ENCODE results near the gene LRTM2. TPM values are rescaled to one million over a fixed set of nuclear protein-coding genes. Genes with fewer than 3 reads are reported as not detected.

LRTM2 gene
- total RNA-seq, 1 donor from 2014 or later = not detected

DNA sequence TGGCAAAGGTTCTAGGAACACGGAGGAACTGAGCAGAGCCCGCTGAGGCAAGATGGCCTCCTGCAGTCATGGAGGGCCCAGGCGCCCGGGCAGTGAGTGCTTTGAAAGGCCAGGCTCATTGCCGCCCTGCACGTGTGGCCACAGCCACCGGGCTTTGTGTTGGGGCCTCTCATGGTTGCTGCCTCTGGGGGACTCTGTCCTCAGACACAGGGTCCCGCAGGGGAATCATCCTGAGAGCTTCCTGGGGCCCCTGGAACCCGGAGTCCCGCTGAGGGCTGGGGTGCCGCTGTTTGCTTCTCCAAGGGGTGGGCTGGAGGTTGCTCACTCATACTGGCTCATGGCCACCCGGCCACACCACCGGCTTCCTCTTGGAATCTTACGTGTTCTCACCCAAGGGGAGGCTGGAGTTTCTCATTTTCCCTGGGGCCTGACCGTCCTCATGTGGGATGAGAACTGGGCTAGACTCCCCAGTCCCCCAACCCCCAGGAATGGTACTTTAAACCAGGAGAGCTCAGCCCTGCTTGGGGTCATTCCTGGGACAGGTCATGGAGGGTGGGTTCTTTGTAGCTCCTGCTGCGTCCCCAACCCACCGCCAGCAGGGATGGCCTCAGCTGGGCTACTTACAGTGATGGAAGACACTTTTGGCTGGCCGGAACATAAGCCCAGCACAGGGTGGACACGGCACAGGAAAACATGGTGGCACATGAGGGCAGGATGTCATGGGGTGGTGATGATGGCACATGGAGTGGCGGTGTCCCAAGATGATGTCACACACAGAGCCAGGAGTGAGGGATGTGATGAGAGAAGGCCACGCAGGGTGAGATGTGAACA is 21.1 kb upstream of the LRTM2 start:
- Histone ChIP-seq H3K36me3 (no peaks in the 10 kb centered on the region), H3K27ac (no peak overlapping the region), H3K4me3 (no peak overlapping the region), H3K27me3 (no peaks in the 10 kb centered on the region), H3K9me3 (no peaks in the 10 kb centered on the region), H3K4me1 (peaks cover 11% of the 10 kb centered on the region)
- ATAC-seq (no peak), DNase-seq (peak; percentile 62)
- no peak for TF ChIP-seq CTCF (IDR thresholded peaks at IDR 0.05)
- intact Hi-C loops (cut with DNase I) = loop anchor here (5.0 kb wide), 1 partner anchor 138 kb away; no protein-coding TSS in a partner anchor

DNA sequence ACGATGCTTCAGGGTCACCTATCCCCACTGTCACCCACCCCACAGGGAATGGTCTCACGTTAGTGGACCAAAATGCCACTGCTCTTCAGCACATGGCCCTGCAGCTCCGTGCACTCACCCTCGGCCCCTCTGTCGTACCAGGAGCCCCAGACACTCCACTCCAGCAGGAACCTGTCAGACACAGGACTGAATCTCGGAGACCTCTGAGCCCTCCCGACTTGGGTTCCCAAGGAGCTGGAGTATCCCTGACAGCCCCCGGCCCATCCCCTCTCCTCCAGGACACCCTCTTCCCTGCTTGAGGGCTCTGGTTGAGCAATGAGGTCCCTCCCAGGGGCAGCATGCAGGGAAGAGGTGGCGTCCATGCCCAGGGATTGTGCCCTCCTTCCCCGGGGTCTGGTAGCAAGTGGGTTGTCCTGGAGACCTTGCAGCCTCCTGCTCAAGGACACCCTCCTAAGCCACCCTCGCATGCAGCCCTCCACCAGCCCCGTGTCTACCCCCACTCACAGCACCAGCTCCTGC is 20.4 kb upstream of the LRTM2 start:
- no peak overlapping the region for H3K27ac ChIP-seq
- no peaks in the 10 kb centered on the region for H3K27me3 ChIP-seq
- peak; percentile 58 for DNase-seq
- H3K4me1 ChIP-seq = peaks cover 10% of the 10 kb centered on the region
- no peak for TF ChIP-seq CTCF (IDR thresholded peaks at IDR 0.05)
- no peak overlapping the region for H3K4me3 ChIP-seq
- ATAC-seq = no peak
- H3K36me3 ChIP-seq = no peaks in the 10 kb centered on the region
- intact Hi-C loops (cut with DNase I) = loop anchor here (5.0 to 10.0 kb wide), 2 partner anchors 137 to 235 kb away; no protein-coding TSS in a partner anchor
- H3K9me3 ChIP-seq = no peaks in the 10 kb centered on the region

DNA sequence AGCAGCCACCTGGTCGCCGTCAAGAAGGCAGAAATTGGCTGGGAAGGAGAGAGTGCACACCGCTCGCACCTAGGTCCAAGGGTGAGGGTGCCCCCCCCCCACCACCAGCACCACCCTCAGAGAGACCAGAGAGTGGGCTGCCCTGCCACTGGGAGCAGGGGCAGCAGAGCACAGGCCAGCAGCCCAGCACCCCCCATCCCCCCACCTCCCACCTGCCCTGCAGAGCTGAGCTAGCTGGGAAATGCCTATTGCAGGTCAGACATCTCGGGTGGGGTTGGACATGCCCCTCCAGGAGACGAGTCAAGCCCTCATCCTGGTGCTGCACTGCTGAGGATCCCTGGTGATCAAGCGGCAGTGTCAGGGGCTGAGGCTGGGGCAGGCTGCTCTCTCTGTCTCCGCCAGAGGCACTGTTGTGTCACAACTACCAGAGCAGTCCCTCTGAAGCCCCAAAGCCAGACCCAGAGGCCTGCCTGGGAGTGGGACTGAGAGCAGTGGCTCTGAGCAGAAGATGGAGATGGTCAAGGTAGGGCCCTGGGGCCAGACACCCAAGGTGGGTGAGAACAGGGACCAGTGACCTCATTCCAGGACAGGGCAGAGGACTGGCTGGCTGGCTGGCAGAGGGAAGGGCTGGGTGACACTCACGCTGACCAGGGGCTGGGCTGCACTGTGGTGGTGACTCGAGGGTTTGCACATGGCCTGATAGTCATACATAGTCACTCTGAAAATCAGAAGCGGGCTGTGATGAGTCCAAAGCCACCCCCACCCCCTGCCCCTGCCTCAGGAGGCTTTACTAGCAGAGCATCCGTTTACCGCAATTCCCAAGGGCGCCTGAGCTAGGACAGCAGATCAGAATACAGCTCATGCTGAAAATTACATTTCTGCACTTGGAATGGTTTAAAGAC is 19.7 kb upstream of the LRTM2 start:
- no peaks in the 10 kb centered on the region for H3K27me3 ChIP-seq
- H3K4me1 ChIP-seq = peaks cover 3% of the 10 kb centered on the region
- intact Hi-C loops (cut with DNase I) = loop anchor here (10.0 kb wide), 1 partner anchor 234 kb away; no protein-coding TSS in a partner anchor
- no peak for ATAC-seq
- no peaks in the 10 kb centered on the region for H3K36me3 ChIP-seq
- no peaks in the 10 kb centered on the region for H3K9me3 ChIP-seq
- no peak overlapping the region for H3K4me3 ChIP-seq
- no peak overlapping the region for H3K27ac ChIP-seq
- peak; percentile 69 for DNase-seq
- peak; percentile 49 for TF ChIP-seq CTCF (IDR thresholded peaks at IDR 0.05)

GRCh38 chr12:1801303-1801975 is 18.9 kb upstream of the LRTM2 start:
- H3K27ac ChIP-seq = no peak overlapping the region
- no peak for TF ChIP-seq CTCF (IDR thresholded peaks at IDR 0.05)
- intact Hi-C loops (cut with DNase I) = loop anchor here (10.0 kb wide), 1 partner anchor 233 kb away; no protein-coding TSS in a partner anchor
- no peak overlapping the region for H3K4me3 ChIP-seq
- H3K36me3 ChIP-seq = no peaks in the 10 kb centered on the region
- no peaks in the 10 kb centered on the region for H3K4me1 ChIP-seq
- H3K9me3 ChIP-seq = no peaks in the 10 kb centered on the region
- ATAC-seq = no peak
- H3K27me3 ChIP-seq = no peaks in the 10 kb centered on the region
- peak; percentile 38 for DNase-seq

DNA sequence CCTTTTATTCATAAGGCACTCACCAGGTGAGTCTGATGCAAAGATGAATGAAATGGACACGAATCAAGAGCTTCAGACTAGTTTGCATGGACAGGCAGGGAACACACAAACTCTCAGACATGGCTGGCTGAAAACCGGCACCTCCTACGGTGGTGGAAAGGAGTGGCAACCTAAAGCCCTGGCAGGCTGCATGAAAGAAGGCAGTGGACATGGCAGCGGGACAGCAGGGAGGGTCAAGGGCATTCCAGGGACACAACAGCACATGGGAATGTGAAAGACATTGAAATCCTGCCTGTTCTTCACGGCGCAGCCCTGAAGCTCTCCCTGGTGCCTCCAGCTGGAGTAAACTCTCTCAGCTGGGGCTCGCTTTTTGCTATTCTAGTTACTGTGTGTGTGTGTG is 16.6 kb upstream of the LRTM2 start:
- Histone ChIP-seq H3K27ac (no peak overlapping the region), H3K4me3 (no peak overlapping the region), H3K27me3 (no peaks in the 10 kb centered on the region), H3K4me1 (no peaks in the 10 kb centered on the region), H3K36me3 (no peaks in the 10 kb centered on the region), H3K9me3 (no peaks in the 10 kb centered on the region)
- no peak for TF ChIP-seq CTCF (IDR thresholded peaks at IDR 0.05)
- intact Hi-C loops (cut with DNase I) = loop anchor here (10.0 kb wide), 1 partner anchor 231 kb away; no protein-coding TSS in a partner anchor
- no peak for DNase-seq
- no peak for ATAC-seq
